GM19397 (cell line): ENCODE results near the gene ZBED4.
A peak's percentile ranks its signal among the peaks of the same experiment; 100 is the strongest.

Source experiments
- ATAC-seq: cut with Tn5 transposase; IDR thresholded peaks from one replicate; pipeline ENCODE4 v1.9.1; 2021; ENCODE audit warnings: mild to moderate bottlenecking, moderate library complexity; ENCODE audit not compliant: unreplicated experiment

Gene ZBED4

GRCh38 chr22:49853981-49854831, 562 bp downstream of the ZBED4 start:
- ATAC-seq: peak; percentile 35

- ATAC-seq: no peak
These were observed 1.7 kb downstream of the ZBED4 start for GRCh38 chr22:49855251-49855911.

GRCh38 chr22:49856343-49856742, 2.7 kb downstream of the ZBED4 start:
- no peak for ATAC-seq

GRCh38 chr22:49856766-49857618, 3.3 kb downstream of the ZBED4 start:
- ATAC-seq: no peak

GRCh38 chr22:49858827-49859226, 5.2 kb downstream of the ZBED4 start:
- no peak for ATAC-seq

GRCh38 chr22:49861642-49862495, 8.2 kb downstream of the ZBED4 start:
- ATAC-seq: no peak

- no peak for ATAC-seq
These were observed 8.8 kb downstream of the ZBED4 start for GRCh38 chr22:49862496-49862776.

GRCh38 chr22:49863931-49864330, 10.3 kb downstream of the ZBED4 start:
- ATAC-seq: no peak

- ATAC-seq: no peak
These were observed 11.5 kb downstream of the ZBED4 start for GRCh38 chr22:49865156-49865555.

- ATAC-seq: no peak
These were observed 12.5 kb downstream of the ZBED4 start for GRCh38 chr22:49866134-49866533.

- no peak for ATAC-seq
These were observed 13.0 kb downstream of the ZBED4 start for GRCh38 chr22:49866646-49867045.

GRCh38 chr22:49867303-49868265, 13.9 kb downstream of the ZBED4 start:
- no peak for ATAC-seq

GRCh38 chr22:49869086-49869830, 15.6 kb downstream of the ZBED4 start:
- no peak for ATAC-seq

GRCh38 chr22:49869845-49870712, 16.4 kb downstream of the ZBED4 start:
- ATAC-seq: no peak

GRCh38 chr22:49871482-49871881, 17.8 kb downstream of the ZBED4 start:
- no peak for ATAC-seq

GRCh38 chr22:49872347-49872746, 18.7 kb downstream of the ZBED4 start:
- ATAC-seq: no peak

- ATAC-seq: no peak
These were observed 19.7 kb downstream of the ZBED4 start for GRCh38 chr22:49873228-49873940.
